Kidney tubule cell (primary cell): Measurements from ENCODE around the gene ZNF460.

Experiments used
- DNase-seq: peaks from one replicate; pipeline ENCODE4 v3.0.0-alpha.2; 2018; ENCODE audit warnings: low spot score

The ZNF460 gene

DNA sequence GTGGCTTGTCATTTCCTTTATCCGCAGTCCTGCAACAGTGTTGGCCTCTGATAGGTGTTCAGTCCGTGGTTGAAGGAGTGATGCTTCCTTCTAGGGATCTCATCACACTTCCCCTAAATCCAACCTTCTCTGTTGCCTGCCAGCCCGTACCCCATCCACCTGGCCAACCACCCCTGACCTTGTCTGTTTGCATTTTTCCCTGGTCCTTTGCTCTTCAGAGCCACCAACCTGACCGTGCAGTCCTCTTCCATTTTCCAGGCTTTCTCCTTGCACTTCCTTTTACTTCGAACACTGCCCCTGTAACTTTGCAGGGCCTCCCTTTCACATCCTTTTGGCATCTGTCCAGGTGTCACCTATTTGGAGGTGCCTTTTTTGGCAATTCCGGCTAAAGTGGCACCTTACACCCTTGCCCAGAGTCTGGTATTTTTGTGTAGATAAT lies 696 bp downstream of the ZNF460 start:
- DNase-seq, result peak; percentile 47

DNA sequence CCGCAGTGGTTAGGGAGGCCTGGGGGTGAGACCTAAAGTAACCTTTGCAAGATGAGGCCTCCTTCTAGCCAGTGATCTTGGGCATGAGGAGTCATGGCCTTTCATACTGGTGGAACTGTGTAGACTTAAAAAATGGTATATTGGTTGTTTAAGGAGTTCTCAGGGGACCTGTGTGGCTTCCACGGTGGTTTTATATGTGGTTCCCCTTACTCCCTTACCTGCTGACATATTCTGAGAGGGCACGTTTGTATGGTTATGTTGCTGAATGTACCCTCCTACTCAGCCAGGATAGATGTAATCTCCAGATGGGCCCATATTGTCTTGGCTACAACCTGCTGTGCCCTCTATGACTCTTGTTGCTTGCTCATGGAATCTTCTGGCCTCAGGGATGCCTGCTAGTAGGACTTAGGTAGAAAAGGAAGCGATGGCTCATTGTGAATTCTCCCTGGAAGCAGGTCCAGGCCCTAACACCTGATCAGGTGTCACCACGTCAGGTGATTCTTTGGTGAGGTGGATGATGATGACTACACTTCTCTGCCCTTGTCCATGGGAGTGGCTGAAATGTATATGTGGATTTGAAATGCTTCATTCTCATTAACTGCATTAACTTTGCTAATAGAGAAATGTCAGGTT lies 1.8 kb downstream of the ZNF460 start:
- DNase-seq, result peak; percentile 68

DNA sequence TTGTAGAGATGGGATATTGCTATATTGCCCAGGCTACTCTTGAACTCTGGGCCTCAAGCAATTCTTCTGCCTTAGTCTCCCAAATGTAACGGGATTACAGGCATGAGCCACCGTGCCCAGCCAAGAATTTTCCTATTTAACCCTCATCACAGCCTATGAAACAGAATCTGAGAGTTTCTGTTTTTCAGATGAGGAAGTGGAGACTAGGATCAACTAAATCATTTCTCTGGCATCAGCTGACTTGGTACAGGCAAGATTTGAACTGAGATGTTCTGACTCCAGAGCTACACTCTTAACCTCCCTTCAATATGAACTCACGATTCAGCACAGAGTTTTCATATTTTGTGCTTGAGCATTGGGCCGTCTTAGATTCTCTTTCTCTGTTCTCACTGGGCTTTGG lies 8.1 kb downstream of the ZNF460 start:
- DNase-seq, result no peak

DNA sequence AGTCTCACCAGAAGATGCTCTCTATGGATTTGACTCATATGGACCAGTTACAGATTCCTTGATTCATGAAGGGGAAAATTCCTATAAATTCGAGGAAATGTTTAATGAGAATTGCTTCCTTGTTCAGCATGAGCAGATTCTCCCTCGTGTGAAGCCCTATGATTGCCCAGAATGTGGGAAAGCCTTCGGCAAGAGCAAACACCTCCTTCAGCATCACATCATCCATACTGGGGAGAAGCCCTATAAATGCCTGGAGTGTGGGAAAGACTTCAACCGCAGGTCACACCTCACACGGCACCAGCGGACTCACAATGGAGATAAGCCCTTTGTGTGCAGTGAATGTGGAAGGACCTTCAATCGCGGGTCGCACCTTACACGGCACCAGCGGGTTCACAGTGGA lies 10.7 kb downstream of the ZNF460 start:
- no peak for DNase-seq

DNA sequence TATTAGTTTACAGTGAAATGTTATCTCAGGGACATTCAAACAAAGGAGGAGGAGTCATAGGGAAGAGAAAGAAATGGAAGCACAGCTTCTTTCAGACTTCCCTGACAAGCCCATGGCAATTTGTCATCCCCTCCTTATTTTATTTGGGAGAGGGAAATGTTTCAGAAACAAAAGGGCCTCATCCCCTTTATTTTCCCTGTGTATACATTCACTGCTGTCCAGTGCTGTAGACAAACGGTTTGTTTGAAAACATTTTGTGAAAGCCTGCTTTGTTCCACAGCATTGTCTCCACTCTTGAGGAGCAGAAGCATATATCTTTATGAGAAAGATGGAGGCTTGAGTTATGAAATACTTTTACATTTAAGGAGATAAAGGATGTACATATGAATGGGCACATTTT lies 12.3 kb downstream of the ZNF460 start:
- DNase-seq, result no peak

DNA sequence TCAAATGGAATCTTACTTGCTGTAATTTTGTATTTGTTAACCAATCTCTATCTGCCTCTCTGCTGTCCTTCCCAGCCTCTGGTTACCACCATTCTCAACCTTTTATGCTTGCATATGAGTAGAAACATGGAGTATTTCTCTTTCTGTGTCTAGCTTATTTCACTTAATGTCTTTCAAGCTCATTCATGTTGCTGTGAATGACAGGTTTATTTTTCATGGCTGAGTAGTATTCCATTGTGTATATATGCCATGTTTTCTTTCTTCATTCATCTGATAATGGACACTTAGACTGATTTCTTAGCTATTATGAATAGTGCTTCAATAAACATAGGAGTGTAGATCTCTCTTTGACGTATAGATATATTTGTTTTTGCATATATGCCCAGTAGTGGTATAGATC lies 13.4 kb downstream of the ZNF460 start:
- no peak for DNase-seq

DNA sequence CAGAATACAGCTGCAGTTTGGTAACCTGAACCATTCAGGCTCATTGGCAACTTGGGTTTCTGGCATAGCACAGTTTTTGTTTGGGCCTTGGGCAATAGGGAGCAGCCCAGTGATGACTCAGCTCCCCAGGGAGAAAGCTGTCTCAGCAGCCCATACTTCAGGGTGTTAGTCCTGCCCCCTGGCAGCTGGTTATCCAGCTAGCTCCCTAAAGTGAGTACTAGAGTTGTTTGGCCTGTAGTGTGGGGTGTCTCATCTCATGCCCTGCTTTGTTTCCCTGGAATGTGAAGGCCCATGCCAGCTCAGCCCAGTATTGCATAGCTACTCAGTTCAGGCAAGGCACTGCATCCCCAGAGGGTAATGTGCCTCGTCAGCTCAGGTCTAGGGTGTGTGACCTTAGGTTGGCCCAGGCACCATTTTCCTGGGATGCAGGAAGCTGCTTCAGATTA lies 21.8 kb downstream of the ZNF460 start:
- peak; percentile 78 for DNase-seq

DNA sequence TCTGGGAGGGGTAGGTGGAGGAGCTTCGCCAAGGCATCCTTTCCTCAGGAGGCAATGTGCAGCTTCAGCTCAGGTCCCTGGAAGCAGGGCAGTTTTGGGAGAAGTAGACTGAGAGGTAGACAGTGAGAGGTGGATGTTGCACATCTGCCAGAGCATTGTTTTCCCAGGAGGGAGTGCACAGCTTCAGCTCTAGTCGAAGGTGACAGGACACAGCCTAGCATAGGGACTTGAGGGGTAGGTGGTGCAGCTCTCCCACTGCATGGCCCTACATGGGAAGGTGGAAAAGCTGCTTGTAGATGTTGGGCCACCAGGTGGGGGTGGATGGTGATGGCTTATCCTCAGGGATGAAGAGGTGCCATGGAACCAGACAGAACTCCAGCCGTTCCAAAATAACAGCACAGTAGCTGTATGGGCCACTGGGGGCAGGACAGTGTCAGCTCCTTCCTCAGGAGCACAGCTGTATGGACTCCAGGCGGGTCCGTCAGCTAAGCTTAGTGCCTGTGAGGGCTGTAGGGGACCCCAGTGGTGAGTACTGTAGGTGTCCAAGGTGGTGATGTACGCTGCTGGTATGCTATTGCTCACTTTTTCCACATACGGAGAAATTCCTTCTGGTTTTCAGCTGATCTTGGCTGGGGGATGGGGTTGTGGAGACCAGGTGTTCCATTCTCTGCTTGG lies 22.6 kb downstream of the ZNF460 start:
- peak; percentile 22 for DNase-seq

DNA sequence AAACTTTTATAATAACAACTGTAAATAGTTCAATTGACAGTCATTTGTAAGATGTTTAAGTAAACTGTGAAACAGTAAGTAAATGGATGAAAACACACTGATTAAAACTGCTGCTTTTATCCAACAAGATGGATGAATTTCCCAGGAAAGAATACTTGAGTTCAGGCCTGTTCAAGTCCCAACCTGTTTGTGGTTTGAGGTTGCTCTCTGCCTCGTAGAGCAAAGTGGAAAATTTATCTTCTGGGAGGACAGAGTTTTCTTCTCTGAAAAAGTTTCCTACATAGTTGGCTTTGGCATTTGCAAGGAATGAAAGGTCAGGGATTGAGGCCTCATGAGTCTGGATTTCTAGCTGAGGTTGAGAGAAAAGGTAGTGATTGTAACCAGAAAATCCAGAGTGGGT lies 24.8 kb downstream of the ZNF460 start:
- no peak for DNase-seq

DNA sequence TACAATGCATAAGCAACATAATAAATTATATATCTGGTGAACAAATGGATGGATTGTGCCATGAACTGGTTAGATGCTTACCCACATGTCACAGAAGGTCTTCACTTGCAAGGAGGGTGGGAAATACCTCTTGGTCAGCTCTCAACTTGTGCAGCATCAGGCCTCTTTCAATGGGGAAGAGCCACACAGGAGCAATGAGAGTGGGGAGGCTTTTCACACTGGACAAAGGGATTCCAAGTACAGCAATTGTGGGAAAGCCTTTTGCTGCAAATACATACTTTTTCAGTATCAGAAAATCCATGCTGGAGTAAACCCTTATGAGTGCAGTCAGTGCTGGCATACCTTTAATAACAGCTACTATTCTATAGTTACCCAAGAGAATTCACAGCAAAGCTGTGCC lies 28.2 kb downstream of the ZNF460 start:
- DNase-seq, result no peak

DNA sequence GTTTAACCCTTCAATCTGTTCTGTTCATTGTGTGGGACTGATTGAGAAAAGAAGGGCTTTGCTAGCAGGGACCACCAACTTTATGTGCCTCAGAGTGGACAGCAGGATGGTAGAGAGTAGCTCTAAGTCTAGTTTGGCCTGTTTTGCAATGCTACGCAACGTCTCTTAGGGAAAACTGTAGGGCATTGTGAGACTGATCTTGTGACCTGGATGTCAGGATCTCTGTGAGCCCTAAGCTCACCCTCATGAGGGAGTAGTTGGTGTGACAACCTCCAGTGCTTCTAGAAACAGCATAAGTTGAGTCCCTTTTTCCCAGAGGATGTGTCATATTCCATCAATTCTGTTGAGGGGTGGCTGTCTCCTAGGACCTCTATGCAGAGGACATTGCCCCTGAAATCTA lies 30.5 kb downstream of the ZNF460 start:
- no peak for DNase-seq

DNA sequence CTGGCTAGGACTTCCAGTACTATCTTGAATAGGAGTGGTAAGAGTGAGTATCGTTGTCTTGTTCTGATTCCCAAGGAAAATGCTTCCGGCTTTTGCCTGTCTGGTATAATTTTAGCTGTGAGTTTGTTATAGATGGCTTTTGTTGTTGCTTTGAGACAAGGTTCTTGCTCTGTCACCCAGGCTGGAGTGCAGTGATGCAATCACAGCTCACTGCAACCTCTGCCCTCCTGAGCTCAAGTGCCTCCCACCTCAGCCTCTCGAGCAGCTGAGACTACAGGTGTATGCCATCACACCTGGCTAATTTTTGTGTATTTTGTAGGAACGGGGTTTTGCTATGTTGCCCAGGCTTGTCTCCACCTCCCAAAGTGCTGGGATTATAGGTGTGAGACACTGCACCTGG lies 33.9 kb downstream of the ZNF460 start:
- DNase-seq, result no peak

DNA sequence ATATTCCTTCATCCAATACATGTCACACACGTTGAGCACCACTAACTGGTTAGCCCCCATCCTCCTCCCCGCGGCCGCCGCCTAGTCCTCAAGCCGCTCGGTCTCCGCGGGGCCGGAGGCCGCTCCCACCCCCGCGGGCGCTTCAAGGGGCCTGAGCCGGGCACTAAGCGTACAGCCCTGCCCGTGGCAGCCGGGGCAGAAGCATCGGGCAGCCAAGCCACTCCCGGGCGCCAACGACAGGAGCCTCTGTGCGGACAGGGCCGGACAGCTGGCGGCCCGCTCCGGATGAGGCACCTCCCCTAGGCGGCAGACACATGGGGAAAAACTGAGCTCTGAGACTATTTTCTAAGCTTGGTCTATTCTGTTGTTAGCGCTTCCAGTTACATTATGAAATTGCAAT lies 37.2 kb downstream of the ZNF460 start:
- DNase-seq, result no peak

DNA sequence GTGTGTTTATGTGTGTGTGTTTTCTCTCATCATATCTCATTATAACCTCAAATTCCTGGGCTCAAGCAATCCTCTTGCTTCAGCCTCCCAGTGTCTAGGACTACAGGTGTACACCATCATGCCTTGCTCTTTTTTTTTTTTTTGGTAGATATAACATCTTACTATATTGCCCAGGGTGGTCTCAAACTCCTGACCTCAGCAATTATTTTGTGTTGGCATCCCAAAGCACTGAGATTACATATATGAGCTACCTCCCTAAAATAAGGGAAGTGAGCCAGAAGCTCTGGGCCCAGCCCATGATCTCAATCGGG lies 39.5 kb downstream of the ZNF460 start:
- DNase-seq, result no peak

DNA sequence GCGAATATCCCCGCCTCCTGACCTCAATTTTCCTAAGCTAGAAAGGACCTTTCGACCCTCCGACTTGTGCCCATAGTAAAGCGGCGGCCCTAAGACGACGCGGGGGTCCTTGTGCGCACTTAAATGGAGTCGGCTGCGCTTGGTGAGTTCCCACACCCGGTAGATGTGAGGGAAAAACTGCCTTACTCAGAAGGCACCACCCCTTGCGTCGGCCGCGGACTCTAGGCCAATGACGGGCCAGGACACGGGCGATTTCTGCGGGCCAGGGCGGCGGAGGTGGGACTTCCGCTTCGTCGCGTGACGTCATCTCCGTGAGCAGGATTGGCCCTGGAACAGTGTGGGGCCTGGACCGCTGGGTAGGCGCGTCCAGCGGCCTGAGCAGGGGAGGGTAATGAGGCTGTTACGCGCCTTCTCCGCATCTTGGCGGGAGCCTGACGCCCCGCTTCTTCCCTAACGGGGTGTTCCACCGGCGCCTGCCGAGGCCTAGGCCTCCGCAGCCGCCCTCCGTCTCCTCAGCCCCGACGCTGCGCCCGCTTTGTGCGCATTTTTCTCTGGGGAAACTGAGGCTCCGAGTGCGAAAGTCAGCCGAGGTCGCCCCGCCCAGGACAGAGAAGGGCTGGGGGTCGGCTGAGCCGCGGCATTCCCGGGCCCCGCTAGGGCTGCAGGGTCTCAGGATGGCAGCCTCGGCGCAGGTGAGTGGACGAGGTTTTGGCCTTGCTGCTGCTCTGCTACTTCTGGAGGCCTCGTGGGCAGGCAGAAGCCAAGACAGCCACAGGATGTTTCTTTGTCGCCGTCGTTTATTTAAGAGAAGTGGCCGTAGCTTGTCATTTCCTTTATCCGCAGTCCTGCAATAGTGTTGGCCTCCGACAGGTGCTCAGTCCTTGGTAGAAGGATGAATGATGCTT lies 40.1 kb downstream of the ZNF460 start, which contains the start of gene ZNF543:
Gene ZNF543, plus strand, starts transcription at position 293 of the 905 bp plus-strand sequence. Its CDS starts 382 bp downstream, at position 675.
- DNase-seq, result peak; percentile 97

DNA sequence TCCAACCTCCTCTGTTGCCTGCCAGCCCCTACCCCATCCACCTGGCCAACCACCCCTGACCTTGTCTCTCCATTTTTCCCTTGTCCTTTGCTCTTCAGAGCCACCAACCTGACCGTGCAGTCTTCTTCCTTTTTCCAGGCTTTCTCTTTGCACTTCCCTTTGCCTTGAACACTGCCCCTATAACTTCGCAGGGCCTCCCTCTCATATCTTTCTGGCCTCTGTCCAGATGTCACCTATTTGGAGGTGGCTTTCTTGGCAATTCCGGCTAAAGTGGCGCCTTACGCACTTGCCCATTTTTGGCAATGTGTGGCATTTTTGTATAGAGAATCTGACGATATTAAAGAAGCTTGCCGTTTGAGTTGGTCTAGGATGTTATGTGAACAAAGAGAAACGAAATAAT lies 40.8 kb downstream of the ZNF460 start:
- DNase-seq, result no peak

DNA sequence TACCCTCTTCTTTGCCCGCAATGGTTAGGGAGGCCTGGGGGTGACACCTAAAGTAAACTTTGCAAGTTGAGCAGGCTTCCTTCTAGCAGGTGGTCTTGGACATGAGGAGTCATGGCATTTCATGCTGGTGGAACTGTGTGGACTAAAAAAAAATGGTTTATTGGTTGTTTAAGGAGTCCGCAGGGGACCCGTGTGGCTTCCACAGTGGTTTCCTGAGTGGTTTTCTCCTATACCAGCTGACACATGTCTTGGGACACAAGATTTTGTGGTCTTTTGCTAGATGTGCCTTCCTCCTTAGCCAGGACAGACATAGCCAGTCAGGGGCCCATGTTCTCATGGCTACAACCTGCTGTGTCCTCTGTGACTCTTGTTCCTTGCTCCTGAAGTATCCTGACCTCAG lies 41.5 kb downstream of the ZNF460 start:
- DNase-seq, result no peak

DNA sequence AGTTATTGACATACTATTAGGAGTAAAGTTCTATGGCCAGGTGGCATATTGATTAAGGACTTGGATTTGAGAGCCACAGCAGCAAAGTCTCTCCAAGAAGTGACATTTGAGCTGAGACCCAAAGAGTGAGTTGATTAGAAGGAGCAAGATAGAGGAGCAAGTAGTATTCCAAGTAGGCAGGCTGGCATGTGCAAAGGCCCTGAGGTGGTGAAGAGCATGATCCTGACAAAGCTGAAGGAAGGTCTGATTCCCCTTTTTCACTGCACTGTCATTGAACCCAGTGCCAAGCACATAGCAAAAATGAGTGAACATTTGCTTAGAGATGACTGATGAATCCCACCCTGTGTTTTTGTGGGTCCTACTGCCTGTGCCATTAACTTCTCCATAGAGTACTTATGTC lies 44.7 kb downstream of the ZNF460 start:
- DNase-seq, result no peak

DNA sequence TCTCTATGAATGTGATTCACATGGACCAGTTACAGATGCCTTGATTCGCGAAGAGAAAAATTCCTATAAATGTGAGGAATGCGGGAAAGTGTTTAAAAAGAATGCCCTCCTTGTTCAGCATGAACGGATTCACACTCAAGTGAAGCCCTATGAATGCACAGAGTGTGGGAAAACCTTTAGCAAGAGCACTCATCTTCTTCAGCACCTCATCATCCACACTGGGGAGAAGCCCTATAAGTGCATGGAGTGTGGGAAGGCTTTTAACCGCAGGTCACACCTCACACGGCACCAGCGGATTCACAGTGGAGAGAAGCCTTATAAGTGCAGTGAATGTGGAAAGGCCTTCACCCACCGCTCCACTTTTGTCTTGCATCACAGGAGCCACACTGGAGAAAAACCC lies 47.7 kb downstream of the ZNF460 start:
- no peak for DNase-seq

DNA sequence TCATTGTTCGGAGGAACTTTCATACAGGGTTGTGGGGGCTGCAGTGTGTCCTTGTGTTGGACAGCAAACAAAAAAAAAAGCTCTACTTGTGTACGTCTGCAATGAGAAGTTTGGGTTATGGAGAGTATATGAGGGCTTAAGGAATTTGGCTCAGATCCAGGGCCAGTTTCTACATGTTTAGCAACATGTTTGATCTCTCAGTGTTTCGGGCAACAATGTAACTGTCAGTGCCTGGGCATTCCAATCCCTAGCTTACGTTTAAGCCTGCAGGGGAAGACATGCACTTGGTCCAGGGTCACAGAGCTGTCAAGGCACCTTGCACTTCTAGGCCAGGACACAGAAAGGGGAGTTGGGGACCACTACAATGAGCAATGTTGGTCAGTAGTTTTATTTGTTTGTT lies 53.9 kb downstream of the ZNF460 start:
- DNase-seq, result no peak

DNA sequence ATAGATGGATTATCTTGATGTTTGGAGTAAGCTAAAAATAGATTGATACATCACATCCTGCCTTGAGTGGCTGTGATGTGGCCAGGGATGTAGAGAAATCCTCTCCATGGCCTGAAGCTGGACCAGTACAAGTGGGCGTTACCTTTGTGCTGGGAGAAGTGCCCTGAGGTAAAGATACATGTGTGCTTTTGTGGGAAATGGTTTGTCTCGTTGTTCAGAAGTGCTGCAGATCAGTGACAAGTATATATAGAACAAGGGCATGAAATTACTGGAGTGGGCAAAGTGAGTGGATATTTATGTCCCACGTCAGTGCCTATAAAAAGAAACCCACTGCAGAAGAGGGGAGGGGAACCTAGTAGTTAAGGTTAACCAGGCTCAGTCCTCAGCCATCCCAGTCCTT lies 58.6 kb downstream of the ZNF460 start:
- DNase-seq, result no peak

DNA sequence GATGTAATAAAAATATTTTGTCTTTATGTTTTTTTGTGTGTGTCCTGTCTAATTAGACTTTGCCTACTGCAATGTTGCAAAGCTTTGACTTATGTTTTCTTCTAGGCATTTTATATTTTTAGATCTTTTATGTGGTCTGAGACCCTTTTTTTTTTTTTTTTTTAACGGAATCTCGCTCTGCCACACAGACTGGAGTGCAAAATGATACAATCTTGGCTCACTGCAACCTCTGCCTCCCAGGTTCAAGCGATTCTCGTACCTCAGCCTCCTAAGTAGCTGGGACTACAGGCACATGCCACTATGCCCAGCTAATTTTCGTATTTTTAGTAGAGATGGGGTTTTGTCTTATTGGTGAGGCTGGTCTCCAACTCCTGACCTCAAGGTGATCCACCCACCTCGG lies 62.3 kb downstream of the ZNF460 start:
- no peak for DNase-seq
